HepG2 (cell line): Measurements from ENCODE around the gene GNL3. TPM values are rescaled to one million over a fixed set of nuclear protein-coding genes. Genes with fewer than 3 reads are reported as not detected.
A peak's percentile ranks its signal among the peaks of the same experiment; 100 is the strongest.

Experiments used
- DNMT3B ChIP-seq: conservative IDR thresholded peaks from 2 replicates; pipeline ENCODE4 v1.6.1; 2016; ENCODE audit warnings: missing biosample characterization, control low read depth
- EP300 ChIP-seq, 3 experiments: sonication (generic) in 1 of 3; formaldehyde crosslinking in 1 of 3; IDR thresholded peaks; 2 replicates each; pipeline versions ENCODE4 v1.5.1 to v1.6.1; 2011 to 2020; ENCODE audit warnings: low read depth in 2 of 3, low read length in 2 of 3, borderline replicate concordance in 1 of 3, improper control_type of control experiment in 1 of 3, mild to moderate bottlenecking in 1 of 3, missing genetic modification reagents in 1 of 3, moderate library complexity in 1 of 3
- FOXA1 ChIP-seq, 2 experiments: fragments of 450-650 bp in 1 of 2; sonication (generic) in 1 of 2; formaldehyde crosslinking in 1 of 2; IDR thresholded peaks; 2 replicates each; pipeline versions ENCODE4 v1.4.0 to v1.6.1; 2016 to 2020; ENCODE audit warnings: missing genetic modification reagents in 1 of 2
- GABPB1 ChIP-seq: IDR thresholded peaks from 2 replicates; pipeline ENCODE4 v1.6.1; 2016; ENCODE audit warnings: mild to moderate bottlenecking, missing genetic modification reagents, moderate library complexity, missing compliant biosample characterization
- GATAD2A ChIP-seq: IDR thresholded peaks from 2 replicates; pipeline ENCODE4 v1.6.1; 2016
- HDAC1 ChIP-seq: sonication (generic); formaldehyde crosslinking; IDR thresholded peaks from 2 replicates; pipeline ENCODE4 v1.5.1; 2020; ENCODE audit warnings: mild to moderate bottlenecking, missing genetic modification reagents
- IRF2 ChIP-seq: IDR thresholded peaks from 2 replicates; pipeline ENCODE4 v1.6.1; 2018; ENCODE audit warnings: missing genetic modification reagents, missing compliant biosample characterization
- MIER3 ChIP-seq: IDR thresholded peaks from 2 replicates; pipeline ENCODE4 v1.6.1; 2016; ENCODE audit warnings: missing compliant biosample characterization, borderline replicate concordance
- NCOA2 ChIP-seq: sonication (generic); formaldehyde crosslinking; IDR thresholded peaks from 2 replicates; pipeline ENCODE4 v1.8.0; 2022; ENCODE audit warnings: inconsistent platforms
- PCBP2 ChIP-seq: fragments of 200-400 bp; formaldehyde crosslinking; optimal IDR thresholded peaks from 2 replicates; pipeline ENCODE3; 2018; ENCODE audit warnings: low read length, low read depth; ENCODE audit not compliant: poor library complexity, severe bottlenecking
- ZNF335 ChIP-seq: sonication (generic); formaldehyde crosslinking; IDR thresholded peaks from 2 replicates; pipeline ENCODE4 v1.4.0; 2020; ENCODE audit warnings: missing genetic modification reagents
- ZNF782 ChIP-seq: sonication (generic); formaldehyde crosslinking; IDR thresholded peaks from 2 replicates; pipeline ENCODE4 v1.4.0; 2020; ENCODE audit warnings: missing genetic modification reagents, mild to moderate bottlenecking, borderline replicate concordance
- polyA plus RNA-seq, 8 experiments: library from polyadenylated mRNA; depleted of rRNA in 3 of 8; stranded (reverse) in 7 of 8; unstranded in 1 of 8; fragments of >200 nt; fragmentation: Illumina TruSeq in 4 of 8; extraction: Trizol in 4 of 8; gene quantifications; 2 replicates each; pipeline versions ENCODE4 v1.2.1 to v1.2.3, GENCODE V29; 2011 to 2016; ENCODE audit warnings: low read depth in 4 of 8, missing spikeins in 1 of 8, mixed read lengths in 1 of 8; ENCODE audit not compliant: insufficient read depth in 1 of 8
- total RNA-seq, 5 experiments: library from RNA; depleted of rRNA; stranded (reverse); fragments of >200 nt; fragmentation: Illumina TruSeq; extraction: Trizol; gene quantifications; 2 replicates each; pipeline ENCODE4 v1.2.3, GENCODE V29; 2016; ENCODE audit warnings: low read depth in 1 of 5
- TF ChIP-seq, protein P1 (sequence below): sonication (generic); formaldehyde crosslinking; IDR thresholded peaks from 2 replicates; pipeline ENCODE4 v1.5.1; 2020; ENCODE audit warnings: mild to moderate bottlenecking, missing genetic modification reagents, borderline replicate concordance
- TF ChIP-seq, protein P2 (sequence below): sonication (generic); formaldehyde crosslinking; IDR thresholded peaks from 2 replicates; pipeline ENCODE4 v1.4.0; 2020; ENCODE audit warnings: missing genetic modification reagents, borderline replicate concordance
- TF ChIP-seq, protein P3 (sequence below): sonication (generic); formaldehyde crosslinking; IDR thresholded peaks from 2 replicates; pipeline ENCODE4 v1.4.0; 2020; ENCODE audit warnings: missing genetic modification reagents
- TF ChIP-seq, protein P4 (sequence below): IDR thresholded peaks from 2 replicates; pipeline ENCODE4 v1.6.1; 2016; ENCODE audit warnings: missing compliant biosample characterization, missing genetic modification reagents, borderline replicate concordance

Gene GNL3
- total and polyA plus RNA-seq, 2 of the 13 experiments (the other 11 are each of a cell fraction or from before 2014, with no cell fraction given), result 129 to 257 TPM

DNA sequence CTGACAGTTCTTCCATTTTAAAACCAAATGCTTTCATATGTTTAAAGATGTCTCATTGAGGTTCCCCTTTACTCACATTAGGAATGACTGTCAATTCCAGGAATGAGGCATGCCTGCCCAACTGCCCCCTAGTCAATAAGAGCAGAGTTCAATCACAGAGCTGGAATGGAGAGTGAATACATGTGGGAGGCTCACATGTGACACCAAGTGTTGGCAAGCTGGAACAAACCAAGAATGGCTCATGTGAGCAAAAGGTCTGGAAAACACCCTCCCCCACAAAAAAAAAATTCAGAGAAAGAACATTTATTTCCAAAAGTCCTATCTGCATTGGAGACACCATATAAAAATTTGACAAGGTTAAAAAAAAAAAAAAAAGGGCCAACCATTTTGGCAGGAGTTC, 3.8 kb upstream of the GNL3 start (continued):
- TF ChIP-seq FOXA1 (IDR thresholded peaks at IDR 0.05), result no peak
- TF ChIP-seq FOXA1 (CRISPR knock-in tag; IDR thresholded peaks at IDR 0.05), result peak; percentile 81
- TF ChIP-seq PCBP2, result no peak
- peak in 1 of 2 experiments; percentile 63; a peak in 1 of 4 replicates for TF ChIP-seq EP300 (IDR thresholded peaks at IDR 0.05; ENCODE audit: low read depth in 2 of 2, low read length in 2 of 2)
- TF ChIP-seq EP300 (CRISPR knock-in tag; IDR thresholded peaks at IDR 0.05; ENCODE audit: borderline replicate concordance), result no peak
- TF ChIP-seq GATAD2A (CRISPR knock-in tag), result peak; percentile 89
- TF ChIP-seq ZNF335, result 0 out of 2 replicates have a peak, but pooled peaks have one; percentile 57
- no peak for TF ChIP-seq DNMT3B (CRISPR knock-in tag)
- TF ChIP-seq IRF2 (CRISPR knock-in tag), result peak; percentile 67; the same call in 1 of the 2 replicates
- TF ChIP-seq GABPB1 (CRISPR knock-in tag), result 0 out of 2 replicates have a peak, but pooled peaks have one; percentile 9
- peak; percentile 76; the same call in 1 of the 2 replicates for TF ChIP-seq MIER3
- TF ChIP-seq, protein P1, sequence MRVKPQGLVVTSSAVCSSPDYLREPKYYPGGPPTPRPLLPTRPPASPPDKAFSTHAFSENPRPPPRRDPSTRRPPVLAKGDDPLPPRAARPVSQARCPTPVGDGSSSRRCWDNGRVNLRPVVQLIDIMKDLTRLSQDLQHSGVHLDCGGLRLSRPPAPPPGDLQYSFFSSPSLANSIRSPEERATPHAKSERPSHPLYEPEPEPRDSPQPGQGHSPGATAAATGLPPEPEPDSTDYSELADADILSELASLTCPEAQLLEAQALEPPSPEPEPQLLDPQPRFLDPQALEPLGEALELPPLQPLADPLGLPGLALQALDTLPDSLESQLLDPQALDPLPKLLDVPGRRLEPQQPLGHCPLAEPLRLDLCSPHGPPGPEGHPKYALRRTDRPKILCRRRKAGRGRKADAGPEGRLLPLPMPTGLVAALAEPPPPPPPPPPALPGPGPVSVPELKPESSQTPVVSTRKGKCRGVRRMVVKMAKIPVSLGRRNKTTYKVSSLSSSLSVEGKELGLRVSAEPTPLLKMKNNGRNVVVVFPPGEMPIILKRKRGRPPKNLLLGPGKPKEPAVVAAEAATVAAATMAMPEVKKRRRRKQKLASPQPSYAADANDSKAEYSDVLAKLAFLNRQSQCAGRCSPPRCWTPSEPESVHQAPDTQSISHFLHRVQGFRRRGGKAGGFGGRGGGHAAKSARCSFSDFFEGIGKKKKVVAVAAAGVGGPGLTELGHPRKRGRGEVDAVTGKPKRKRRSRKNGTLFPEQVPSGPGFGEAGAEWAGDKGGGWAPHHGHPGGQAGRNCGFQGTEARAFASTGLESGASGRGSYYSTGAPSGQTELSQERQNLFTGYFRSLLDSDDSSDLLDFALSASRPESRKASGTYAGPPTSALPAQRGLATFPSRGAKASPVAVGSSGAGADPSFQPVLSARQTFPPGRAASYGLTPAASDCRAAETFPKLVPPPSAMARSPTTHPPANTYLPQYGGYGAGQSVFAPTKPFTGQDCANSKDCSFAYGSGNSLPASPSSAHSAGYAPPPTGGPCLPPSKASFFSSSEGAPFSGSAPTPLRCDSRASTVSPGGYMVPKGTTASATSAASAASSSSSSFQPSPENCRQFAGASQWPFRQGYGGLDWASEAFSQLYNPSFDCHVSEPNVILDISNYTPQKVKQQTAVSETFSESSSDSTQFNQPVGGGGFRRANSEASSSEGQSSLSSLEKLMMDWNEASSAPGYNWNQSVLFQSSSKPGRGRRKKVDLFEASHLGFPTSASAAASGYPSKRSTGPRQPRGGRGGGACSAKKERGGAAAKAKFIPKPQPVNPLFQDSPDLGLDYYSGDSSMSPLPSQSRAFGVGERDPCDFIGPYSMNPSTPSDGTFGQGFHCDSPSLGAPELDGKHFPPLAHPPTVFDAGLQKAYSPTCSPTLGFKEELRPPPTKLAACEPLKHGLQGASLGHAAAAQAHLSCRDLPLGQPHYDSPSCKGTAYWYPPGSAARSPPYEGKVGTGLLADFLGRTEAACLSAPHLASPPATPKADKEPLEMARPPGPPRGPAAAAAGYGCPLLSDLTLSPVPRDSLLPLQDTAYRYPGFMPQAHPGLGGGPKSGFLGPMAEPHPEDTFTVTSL, result no peak
- TF ChIP-seq, protein P2, sequence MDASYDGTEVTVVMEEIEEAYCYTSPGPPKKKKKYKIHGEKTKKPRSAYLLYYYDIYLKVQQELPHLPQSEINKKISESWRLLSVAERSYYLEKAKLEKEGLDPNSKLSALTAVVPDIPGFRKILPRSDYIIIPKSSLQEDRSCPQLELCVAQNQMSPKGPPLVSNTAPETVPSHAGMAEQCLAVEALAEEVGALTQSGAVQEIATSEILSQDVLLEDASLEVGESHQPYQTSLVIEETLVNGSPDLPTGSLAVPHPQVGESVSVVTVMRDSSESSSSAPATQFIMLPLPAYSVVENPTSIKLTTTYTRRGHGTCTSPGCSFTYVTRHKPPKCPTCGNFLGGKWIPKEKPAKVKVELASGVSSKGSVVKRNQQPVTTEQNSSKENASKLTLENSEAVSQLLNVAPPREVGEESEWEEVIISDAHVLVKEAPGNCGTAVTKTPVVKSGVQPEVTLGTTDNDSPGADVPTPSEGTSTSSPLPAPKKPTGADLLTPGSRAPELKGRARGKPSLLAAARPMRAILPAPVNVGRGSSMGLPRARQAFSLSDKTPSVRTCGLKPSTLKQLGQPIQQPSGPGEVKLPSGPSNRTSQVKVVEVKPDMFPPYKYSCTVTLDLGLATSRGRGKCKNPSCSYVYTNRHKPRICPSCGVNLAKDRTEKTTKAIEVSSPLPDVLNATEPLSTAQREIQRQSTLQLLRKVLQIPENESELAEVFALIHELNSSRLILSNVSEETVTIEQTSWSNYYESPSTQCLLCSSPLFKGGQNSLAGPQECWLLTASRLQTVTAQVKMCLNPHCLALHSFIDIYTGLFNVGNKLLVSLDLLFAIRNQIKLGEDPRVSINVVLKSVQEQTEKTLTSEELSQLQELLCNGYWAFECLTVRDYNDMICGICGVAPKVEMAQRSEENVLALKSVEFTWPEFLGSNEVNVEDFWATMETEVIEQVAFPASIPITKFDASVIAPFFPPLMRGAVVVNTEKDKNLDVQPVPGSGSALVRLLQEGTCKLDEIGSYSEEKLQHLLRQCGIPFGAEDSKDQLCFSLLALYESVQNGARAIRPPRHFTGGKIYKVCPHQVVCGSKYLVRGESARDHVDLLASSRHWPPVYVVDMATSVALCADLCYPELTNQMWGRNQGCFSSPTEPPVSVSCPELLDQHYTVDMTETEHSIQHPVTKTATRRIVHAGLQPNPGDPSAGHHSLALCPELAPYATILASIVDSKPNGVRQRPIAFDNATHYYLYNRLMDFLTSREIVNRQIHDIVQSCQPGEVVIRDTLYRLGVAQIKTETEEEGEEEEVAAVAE, result no peak
- TF ChIP-seq HDAC1 (CRISPR knock-in tag), result 0 out of 2 replicates have a peak, but pooled peaks have one; percentile 29
- TF ChIP-seq ZNF782, result peak; percentile 42; the same call in 1 of the 2 replicates
- TF ChIP-seq NCOA2 (CRISPR knock-in tag), result peak; percentile 55; the same call in 1 of the 2 replicates
- TF ChIP-seq, protein P3, sequence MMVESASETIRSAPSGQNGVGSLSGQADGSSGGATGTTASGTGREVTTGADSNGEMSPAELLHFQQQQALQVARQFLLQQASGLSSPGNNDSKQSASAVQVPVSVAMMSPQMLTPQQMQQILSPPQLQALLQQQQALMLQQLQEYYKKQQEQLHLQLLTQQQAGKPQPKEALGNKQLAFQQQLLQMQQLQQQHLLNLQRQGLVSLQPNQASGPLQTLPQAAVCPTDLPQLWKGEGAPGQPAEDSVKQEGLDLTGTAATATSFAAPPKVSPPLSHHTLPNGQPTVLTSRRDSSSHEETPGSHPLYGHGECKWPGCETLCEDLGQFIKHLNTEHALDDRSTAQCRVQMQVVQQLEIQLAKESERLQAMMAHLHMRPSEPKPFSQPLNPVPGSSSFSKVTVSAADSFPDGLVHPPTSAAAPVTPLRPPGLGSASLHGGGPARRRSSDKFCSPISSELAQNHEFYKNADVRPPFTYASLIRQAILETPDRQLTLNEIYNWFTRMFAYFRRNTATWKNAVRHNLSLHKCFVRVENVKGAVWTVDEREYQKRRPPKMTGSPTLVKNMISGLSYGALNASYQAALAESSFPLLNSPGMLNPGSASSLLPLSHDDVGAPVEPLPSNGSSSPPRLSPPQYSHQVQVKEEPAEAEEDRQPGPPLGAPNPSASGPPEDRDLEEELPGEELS, result peak; percentile 57; the same call in 1 of the 2 replicates
- TF ChIP-seq, protein P4, sequence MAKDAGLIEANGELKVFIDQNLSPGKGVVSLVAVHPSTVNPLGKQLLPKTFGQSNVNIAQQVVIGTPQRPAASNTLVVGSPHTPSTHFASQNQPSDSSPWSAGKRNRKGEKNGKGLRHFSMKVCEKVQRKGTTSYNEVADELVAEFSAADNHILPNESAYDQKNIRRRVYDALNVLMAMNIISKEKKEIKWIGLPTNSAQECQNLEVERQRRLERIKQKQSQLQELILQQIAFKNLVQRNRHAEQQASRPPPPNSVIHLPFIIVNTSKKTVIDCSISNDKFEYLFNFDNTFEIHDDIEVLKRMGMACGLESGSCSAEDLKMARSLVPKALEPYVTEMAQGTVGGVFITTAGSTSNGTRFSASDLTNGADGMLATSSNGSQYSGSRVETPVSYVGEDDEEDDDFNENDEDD (CRISPR knock-in tag), result peak; percentile 60; the same call in 1 of the 2 replicates
